Endothelial cell of umbilical vein (primary cell): ENCODE measurements around the gene PTPRE. TPM values are rescaled to one million over a fixed set of nuclear protein-coding genes. Genes with fewer than 3 reads are reported as not detected.
A peak's percentile ranks its signal among the peaks of the same experiment; 100 is the strongest.

Source experiments
- BruUV-seq: library from RNA; stranded (reverse); fragments of 400-500 nt; replicated peaks from 2 replicates; lab custom pipeline; 2021; lab: Mats Ljungman, UMichigan
- CTCF ChIA-PET: fragments of 300-600, 350-600 bp; sonication (Branson Sonifier 250); formaldehyde crosslinking; loops from one replicate; lab custom pipeline; 2021; ENCODE audit warnings: antibody characterized with exemption, inconsistent platforms; lab: Charles Lee
- POLR2A ChIA-PET: fragments of 300-600, 350-600 bp; sonication (Branson Sonifier 250); formaldehyde crosslinking; loops from one replicate; lab custom pipeline; 2021; ENCODE audit warnings: antibody characterized with exemption, inconsistent platforms; lab: Charles Lee
- DNase-seq: peaks from one replicate; pipeline ENCODE4 v3.0.0-alpha.2; 2011; ENCODE audit warnings: low read depth, low spot score
- FAIRE-seq: peaks from 2 replicates; lab custom pipeline; 2011; peaks lifted over from hg19 to GRCh38; lab: Jason Lieb, UNC
- H2AFZ ChIP-seq: 2 replicates; pipeline ENCODE4 v1.6.0; 2012; ENCODE audit warnings: low read depth, low read length, control low read depth, inconsistent platforms
- H3K27ac ChIP-seq: 2 replicates; pipeline ENCODE4 v1.5.1; 2011; ENCODE audit warnings: low read depth, mild to moderate bottlenecking, control low read depth, low read length, moderate library complexity; ENCODE audit not compliant: insufficient read depth
- H3K27me3 ChIP-seq, 2 experiments: 2 replicates each; pipeline versions ENCODE4 v1.6.0 to v1.6.1; 2011; ENCODE audit warnings: low read length in 2 of 2, mixed read lengths in 1 of 2; ENCODE audit not compliant: control insufficient read depth in 2 of 2, insufficient read depth in 2 of 2
- H3K36me3 ChIP-seq, 2 experiments: 2 replicates in 1 of 2; 3 replicates in 1 of 2; pipeline ENCODE4 v1.5.1; 2011; ENCODE audit warnings: low read length in 2 of 2, mild to moderate bottlenecking in 1 of 2, moderate library complexity in 1 of 2; ENCODE audit not compliant: control insufficient read depth in 2 of 2, insufficient read depth in 2 of 2; ENCODE audit errors: extremely low read depth in 1 of 2
- H3K4me1 ChIP-seq: 3 replicates; pipeline ENCODE4 v1.5.1; 2011; ENCODE audit warnings: mild to moderate bottlenecking, low read length; ENCODE audit not compliant: control insufficient read depth, insufficient read depth; ENCODE audit errors: extremely low read depth
- H3K4me2 ChIP-seq: 2 replicates; pipeline ENCODE4 v1.6.1; 2011; ENCODE audit warnings: low read length, control low read depth, mixed read lengths; ENCODE audit not compliant: insufficient read depth
- H3K4me3 ChIP-seq, 3 experiments: fragments of 200-600 bp in 1 of 3; sonication (generic), shearing (Covaris generic) in 1 of 3; replicated peaks in 1 of 3; 2 replicates each; pipeline ENCODE4 v1.5.1; 2011 to 2016; ENCODE audit warnings: control low read depth in 3 of 3, low read length in 3 of 3, mild to moderate bottlenecking in 2 of 3, inconsistent platforms in 1 of 3, low read depth in 1 of 3, moderate library complexity in 1 of 3; ENCODE audit not compliant: insufficient read depth in 1 of 3
- H3K79me2 ChIP-seq: 2 replicates; pipeline ENCODE4 v1.6.0; 2012; ENCODE audit warnings: low read length, inconsistent platforms; ENCODE audit not compliant: control insufficient read depth, insufficient read depth
- H3K9ac ChIP-seq: replicated peaks from 2 replicates; pipeline ENCODE3; 2011; ENCODE audit warnings: low read length, control low read depth; ENCODE audit not compliant: insufficient read depth; ENCODE audit errors: extremely low read depth
- H3K9me1 ChIP-seq: replicated peaks from 3 replicates; pipeline ENCODE4 v1.6.0; 2011; ENCODE audit warnings: mild to moderate bottlenecking, low read length; ENCODE audit not compliant: control insufficient read depth, insufficient read depth; ENCODE audit errors: extremely low read depth
- H3K9me3 ChIP-seq: replicated peaks from 2 replicates; pipeline ENCODE4 v1.5.1; 2012; ENCODE audit warnings: low read length, inconsistent platforms; ENCODE audit not compliant: control insufficient read depth, insufficient read depth
- H4K20me1 ChIP-seq: replicated peaks from 2 replicates; pipeline ENCODE3; 2011; ENCODE audit warnings: mild to moderate bottlenecking, low read length; ENCODE audit not compliant: control insufficient read depth, insufficient read depth; ENCODE audit errors: extremely low read depth
- CTCF ChIP-seq, 2 donors: IDR thresholded peaks; 1 replicate in 1 of 2; 2 replicates in 1 of 2; pipeline ENCODE4 v1.5.1; 2011; ENCODE audit warnings: low read length in 2 of 2, mild to moderate bottlenecking in 2 of 2, moderate library complexity in 2 of 2, control low read depth in 1 of 2, inconsistent platforms in 1 of 2, low read depth in 1 of 2; ENCODE audit not compliant: insufficient read depth in 1 of 2; ENCODE audit errors: extremely low read depth in 1 of 2
- EZH2 ChIP-seq: IDR thresholded peaks from 2 replicates; pipeline ENCODE4 v1.6.1; 2012; ENCODE audit warnings: borderline replicate concordance, low read depth, mild to moderate bottlenecking, moderate library complexity, low read length, inconsistent platforms; ENCODE audit not compliant: severe bottlenecking
- FOS ChIP-seq: IDR thresholded peaks from 2 replicates; pipeline ENCODE4 v1.6.1; 2011; ENCODE audit warnings: mild to moderate bottlenecking, low read length, moderate library complexity, borderline replicate concordance; ENCODE audit not compliant: insufficient read depth
- GATA2 ChIP-seq: IDR thresholded peaks from 2 replicates; pipeline ENCODE4 v1.7.0; 2011; ENCODE audit warnings: low read depth, mild to moderate bottlenecking, moderate library complexity, mixed read lengths, low read length; ENCODE audit not compliant: insufficient read length, insufficient read depth
- JUN ChIP-seq: IDR thresholded peaks from 2 replicates; pipeline ENCODE4 v1.6.1; 2011; ENCODE audit warnings: borderline replicate concordance, low read depth; ENCODE audit not compliant: insufficient read length, insufficient read depth
- MAX ChIP-seq: IDR thresholded peaks from 2 replicates; pipeline ENCODE4 v1.6.1; 2011; ENCODE audit not compliant: insufficient read depth, insufficient read length
- MYC ChIP-seq: IDR thresholded peaks from one replicate; pipeline ENCODE4 v1.6.1; 2011; ENCODE audit warnings: mild to moderate bottlenecking, low read depth, low read length
- POLR2A ChIP-seq: IDR thresholded peaks from 2 replicates; pipeline ENCODE4 v1.6.1; 2012; ENCODE audit warnings: low read depth, mild to moderate bottlenecking, control low read depth, low read length
- POLR2AphosphoS5 ChIP-seq: IDR thresholded peaks from 2 replicates; pipeline ENCODE4 v1.6.1; 2012; ENCODE audit warnings: low read depth, mild to moderate bottlenecking, control low read depth, low read length, moderate library complexity; ENCODE audit not compliant: insufficient read depth
- dilution Hi-C: fragments of 300-500 bp; cut with MboI; formaldehyde crosslinking; loops from one replicate; pipeline ENCODE4 v1.15.0; 2019; ENCODE audit warnings: low sequenced_read_pairs; ENCODE audit not compliant: extremely low pct_ligation_motif_present
- intact Hi-C: fragments of 100-400 bp; cut with micrococcal nuclease; formaldehyde crosslinking; loops from one replicate; pipeline ENCODE4 v1.10.0; 2022
- polyA plus RNA-seq, 4 experiments: library from polyadenylated mRNA; depleted of rRNA in 3 of 4; stranded (reverse) in 3 of 4; unstranded in 1 of 4; fragments of >200 nt; gene quantifications; 2 replicates each; pipeline versions ENCODE4 v1.2.1 to v1.2.3, GENCODE V29; 2011 to 2012; ENCODE audit warnings: missing spikeins in 1 of 4
- total RNA-seq: library from RNA; stranded (reverse); gene quantifications from 2 replicates; pipeline ENCODE4 v1.2.3, GENCODE V29; 2021

Gene PTPRE
- total and polyA plus RNA-seq, 2 donors (not counting 3 experiments of a cell fraction or from before 2014, with no cell fraction given) = 37.3 to 116 TPM

GRCh38 chr10:128027306-128027705 is 120.4 kb downstream of the PTPRE start:
- Histone ChIP-seq H3K4me2 (no peak overlapping the region), H3K27me3 (no peaks in the 10 kb centered on the region), H3K27ac (peak overlapping the region; percentile 10), H3K9me3 (no peaks in the 10 kb centered on the region), H4K20me1 (no peaks in the 10 kb centered on the region), H3K36me3 (peaks cover 4 to 30% of the 10 kb centered on the region in 2 experiments), H2AFZ (no peak overlapping the region), H3K4me1 (no peaks in the 10 kb centered on the region), H3K9ac (no peak overlapping the region), H3K4me3 (no peak overlapping the region), H3K79me2 (peaks cover 84% of the 10 kb centered on the region), H3K9me1 (no peaks in the 10 kb centered on the region)
- CTCF ChIA-PET = interaction anchor here (1.3 to 2.2 kb wide), 3 partner anchors 8 to 120 kb away, joined by 7 to 13 read pairs (median 11); partner anchors contain the start of gene PTPRE
- POLR2A ChIA-PET = no interaction called here
- DNase-seq (no peak), FAIRE-seq (no peak)
- dilution Hi-C loops = no loop called here
- no TSS peak for BruUV-seq
- no peak for TF ChIP-seq MAX
- TF ChIP-seq EZH2 = no peak
- TF ChIP-seq MYC = no peak
- no peak for TF ChIP-seq CTCF (IDR thresholded peaks at IDR 0.05; ENCODE audit: extremely low read depth in 1 of 2, insufficient read depth in 1 of 2, low read depth in 1 of 2, low read length in 2 of 2)
- no peak for TF ChIP-seq JUN
- no peak for TF ChIP-seq FOS
- no peak for TF ChIP-seq POLR2AphosphoS5
- TF ChIP-seq GATA2 = no peak
- no peak for TF ChIP-seq POLR2A
- intact Hi-C loops = no loop called here
